Thyroid gland (tissue), 4 donors: ENCODE data around the gene ANTKMT. TPM values are rescaled to one million over a fixed set of nuclear protein-coding genes. Genes with fewer than 3 reads are reported as not detected.

Experiments
- DNase-seq, 2 donors: peaks; one replicate each; pipeline ENCODE4 v3.0.0-alpha.2; 2019
- H3K27ac ChIP-seq, 3 donors: fragments of 200-600 bp; sonication (generic); 1 replicate in 2 of 3; 2 replicates in 1 of 3; pipeline ENCODE4 v1.5.1; 2016 to 2019; ENCODE audit warnings: mild to moderate bottlenecking in 1 of 3, moderate library complexity in 1 of 3
- H3K27me3 ChIP-seq: fragments of 200-600 bp; sonication (generic); one replicate; pipeline ENCODE4 v1.5.1; 2019
- H3K36me3 ChIP-seq, 2 donors: fragments of 200-600 bp; sonication (generic); one replicate each; pipeline ENCODE4 v1.5.1; 2016 to 2019
- H3K4me1 ChIP-seq, 2 donors: fragments of 200-600 bp; sonication (generic); one replicate each; pipeline ENCODE4 v1.5.1; 2017 to 2019
- H3K4me3 ChIP-seq, 3 donors: fragments of 200-600 bp; sonication (generic); replicated peaks in 1 of 3; 1 replicate in 2 of 3; 2 replicates in 1 of 3; pipeline ENCODE4 v1.5.1; 2016; ENCODE audit warnings: mild to moderate bottlenecking in 1 of 3
- H3K9me3 ChIP-seq: fragments of 200-600 bp; sonication (generic); one replicate; pipeline ENCODE4 v1.5.1; 2017
- CTCF ChIP-seq, 6 experiments: fragments of 200-600 bp in 3 of 6; fragments of 450-650 bp in 3 of 6; sonication (generic) in 3 of 6; IDR thresholded peaks; one replicate each; pipeline ENCODE4 v1.5.1; 2016 to 2019; ENCODE audit warnings: antibody characterized with exemption in 6 of 6, mild to moderate bottlenecking in 2 of 6, inconsistent platforms in 1 of 6, moderate library complexity in 1 of 6
- POLR2A ChIP-seq, 2 donors: fragments of 450-650 bp; IDR thresholded peaks; one replicate each; pipeline ENCODE4 v1.6.1; 2017; ENCODE audit warnings: antibody characterized with exemption in 2 of 2, mild to moderate bottlenecking in 2 of 2, moderate library complexity in 1 of 2
- WGBS, 2 donors: methylation state at CpG; one replicate each; pipeline ENCODE4 v1.1.5; 2017; 5-methylcytosine and 5-hydroxymethylcytosine counted together
- intact Hi-C: fragments of 100-400 bp; cut with DNase I; formaldehyde crosslinking; loops from one replicate; pipeline ENCODE4 v1.15.1; 2023
- total RNA-seq, 4 donors: library from RNA; depleted of rRNA; stranded (reverse); fragments of >200 nt; gene quantifications; one replicate each; pipeline ENCODE4 v1.2.3, GENCODE V29; 2016

The ANTKMT gene
- total RNA-seq, 4 donors from 2014 or later: 56.4 to 109 (median 63.8) TPM

- Histone ChIP-seq H3K36me3 (no peaks in the 10 kb centered on the region), H3K27me3 (no peaks in the 10 kb centered on the region), H3K9me3 (no peaks in the 10 kb centered on the region), H3K27ac (no peak overlapping the region), H3K4me3 (no peak overlapping the region), H3K4me1 (peaks cover 28 to 51% of the 10 kb centered on the region in 2 donors)
- TF ChIP-seq POLR2A (IDR thresholded peaks at IDR 0.05) (no peak), CTCF (IDR thresholded peaks at IDR 0.05) (no peak)
- 89 to 93% methylated on average over 17 to 22 of the region's 29 CpGs for WGBS, 2 donors
- intact Hi-C loops: loop anchor here (10.0 kb wide), 1 partner anchor 338 kb away; no protein-coding TSS in a partner anchor
- no peak for DNase-seq
Measured at GRCh38 chr16:716768-717325, 4.1 kb upstream of the ANTKMT start.

GRCh38 chr16:717450-718245 is 3.3 kb upstream of the ANTKMT start:
- Histone ChIP-seq H3K9me3 (no peaks in the 10 kb centered on the region), H3K4me1 (peaks cover 29 to 54% of the 10 kb centered on the region in 2 donors), H3K27me3 (no peaks in the 10 kb centered on the region), H3K36me3 (no peaks in the 10 kb centered on the region), H3K27ac (no peak overlapping the region), H3K4me3 (no peak overlapping the region)
- no peak for DNase-seq
- intact Hi-C loops: loop anchor here (10.0 kb wide), 1 partner anchor 337 kb away; no protein-coding TSS in a partner anchor
- 77% methylated on average over 27 to 28 of the region's 32 CpGs for WGBS, 2 donors
- TF ChIP-seq CTCF (IDR thresholded peaks at IDR 0.05): no peak
- TF ChIP-seq POLR2A (IDR thresholded peaks at IDR 0.05): no peak

GRCh38 chr16:718389-718788 is 2.6 kb upstream of the ANTKMT start:
- Histone ChIP-seq H3K9me3 (no peaks in the 10 kb centered on the region), H3K36me3 (no peaks in the 10 kb centered on the region), H3K27me3 (no peaks in the 10 kb centered on the region), H3K4me3 (no peak overlapping the region), H3K4me1 (peaks cover 29 to 54% of the 10 kb centered on the region in 2 donors), H3K27ac (no peak overlapping the region)
- intact Hi-C loops: loop anchor here (10.0 kb wide), 1 partner anchor 336 kb away; no protein-coding TSS in a partner anchor
- 89 to 100% methylated on average over 1 to 8 of the region's 9 CpGs for WGBS, 2 donors
- TF ChIP-seq CTCF (IDR thresholded peaks at IDR 0.05): no peak
- TF ChIP-seq POLR2A (IDR thresholded peaks at IDR 0.05): no peak
- no peak for DNase-seq

- 51 to 59% methylated on average over 6 of the region's 6 CpGs for WGBS, 2 donors
- H3K27ac ChIP-seq: no peak overlapping the region
- H3K27me3 ChIP-seq: no peaks in the 10 kb centered on the region
- peaks cover 29 to 54% of the 10 kb centered on the region in 2 donors for H3K4me1 ChIP-seq
- intact Hi-C loops: loop anchor here (10.0 kb wide), 1 partner anchor 336 kb away; no protein-coding TSS in a partner anchor
- TF ChIP-seq CTCF (IDR thresholded peaks at IDR 0.05) (no peak), POLR2A (IDR thresholded peaks at IDR 0.05) (no peak)
- no peaks in the 10 kb centered on the region for H3K9me3 ChIP-seq
- DNase-seq: no peak
- H3K36me3 ChIP-seq: no peaks in the 10 kb centered on the region
- H3K4me3 ChIP-seq: no peak overlapping the region
Measured at GRCh38 chr16:718922-719321, 2.0 kb upstream of the ANTKMT start.
